Cardiac muscle cell (in vitro differentiated cells and primary cell): ENCODE results near the gene DOK1. TPM values are rescaled to one million over a fixed set of nuclear protein-coding genes. Genes with fewer than 3 reads are reported as not detected.
A peak's percentile ranks its signal among the peaks of the same experiment; 100 is the strongest.

Source experiments
- DNase-seq, 2 donors: peaks; one replicate each; pipeline versions ENCODE4 v3.0.0 to v3.0.0-alpha.2; 2010 to 2017; ENCODE audit warnings: low read depth in 1 of 2, low spot score in 1 of 2
- H3K27ac ChIP-seq: fragments of 200-600 bp; sonication (generic); 2 replicates; pipeline ENCODE4 v1.5.1; 2016
- H3K27me3 ChIP-seq: fragments of 200-600 bp; sonication (generic); 2 replicates; pipeline ENCODE4 v1.6.0; 2016; ENCODE audit warnings: control low read depth
- H3K36me3 ChIP-seq: fragments of 200-600 bp; sonication (generic); 2 replicates; pipeline ENCODE4 v1.5.1; 2016; ENCODE audit warnings: control low read depth
- H3K4me1 ChIP-seq: fragments of 200-600 bp; sonication (generic); 2 replicates; pipeline ENCODE4 v1.8.1; 2017; ENCODE audit warnings: low read depth, mild to moderate bottlenecking, mixed run types
- H3K4me3 ChIP-seq: fragments of 200-600 bp; sonication (generic); 2 replicates; pipeline ENCODE4 v1.5.1; 2016; ENCODE audit warnings: mild to moderate bottlenecking
- H3K9me3 ChIP-seq: fragments of 200-600 bp; sonication (generic); 2 replicates; pipeline ENCODE4 v1.5.1; 2017; ENCODE audit warnings: low read depth, mild to moderate bottlenecking, control low read depth
- polyA plus RNA-seq: library from polyadenylated mRNA; unstranded; fragments of >200 nt; fragmentation: Nextera tagmentation; extraction: Ambion mirVana; gene quantifications from 2 replicates; pipeline ENCODE4 v1.2.1, GENCODE V29; 2016
- total RNA-seq: library from RNA; depleted of rRNA; stranded (reverse); fragments of >200 nt; gene quantifications from 2 replicates; pipeline ENCODE4 v1.2.3, GENCODE V29; 2016
- TF ChIP-seq, protein P1 (sequence below): IDR thresholded peaks from 2 replicates; pipeline ENCODE4 v1.5.1; 2012; ENCODE audit warnings: low read depth, mild to moderate bottlenecking, low read length

DOK1 gene
- total and polyA plus RNA-seq, 2 experiments from 2014 or later: 10.0 to 26.1 TPM

DNA sequence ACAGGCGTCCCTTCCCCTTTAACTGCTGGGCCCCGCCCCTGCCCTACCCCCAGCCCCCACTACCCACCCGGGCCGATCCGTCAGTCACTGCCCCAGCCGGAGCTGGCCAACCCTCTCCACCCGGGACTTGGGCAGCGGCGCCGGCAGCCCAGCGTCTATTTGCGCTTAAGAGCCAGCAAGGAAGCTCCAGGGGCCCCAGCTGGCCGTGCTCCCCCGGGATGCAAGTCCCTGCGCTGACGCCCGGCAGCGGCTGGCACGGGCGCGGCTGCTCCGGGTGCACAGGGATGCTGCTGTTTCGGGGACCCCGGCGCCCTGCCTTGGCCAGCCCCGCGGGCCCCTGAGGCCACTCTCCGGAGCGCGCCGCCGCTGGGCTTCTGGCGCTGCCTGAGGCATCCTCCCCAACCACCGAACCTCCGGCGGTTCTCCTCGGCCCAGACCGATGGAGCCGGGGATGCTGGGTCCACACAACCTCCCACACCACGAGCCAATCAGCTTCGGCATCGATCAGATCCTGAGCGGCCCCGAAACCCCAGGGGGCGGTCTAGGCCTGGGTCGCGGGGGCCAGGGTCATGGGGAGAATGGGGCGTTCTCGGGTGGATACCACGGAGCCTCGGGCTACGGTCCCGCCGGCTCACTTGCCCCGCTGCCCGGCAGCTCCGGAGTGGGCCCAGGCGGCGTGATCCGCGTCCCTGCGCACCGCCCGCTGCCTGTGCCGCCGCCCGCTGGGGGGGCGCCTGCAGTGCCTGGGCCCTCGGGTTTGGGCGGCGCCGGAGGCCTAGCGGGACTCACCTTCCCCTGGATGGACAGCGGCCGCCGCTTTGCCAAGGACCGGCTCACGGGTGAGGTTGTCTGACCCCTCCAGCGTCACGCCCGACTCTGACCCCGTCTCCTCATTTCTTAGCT lies 39.9 kb upstream of the DOK1 start, which contains the start of gene TLX2:
Gene TLX2, plus strand, starts transcription at position 83 of the 903 bp plus-strand sequence. Its CDS starts 357 bp downstream, at position 440.
- Histone ChIP-seq H3K4me1 (no peaks in the 10 kb centered on the region), H3K36me3 (no peaks in the 10 kb centered on the region), H3K27me3 (peaks cover 100% of the 10 kb centered on the region), H3K9me3 (no peaks in the 10 kb centered on the region), H3K4me3 (peak within 1 kb of the TSS; percentile 2), H3K27ac (no peak within 1 kb of the TSS)
- TF ChIP-seq, protein P1, sequence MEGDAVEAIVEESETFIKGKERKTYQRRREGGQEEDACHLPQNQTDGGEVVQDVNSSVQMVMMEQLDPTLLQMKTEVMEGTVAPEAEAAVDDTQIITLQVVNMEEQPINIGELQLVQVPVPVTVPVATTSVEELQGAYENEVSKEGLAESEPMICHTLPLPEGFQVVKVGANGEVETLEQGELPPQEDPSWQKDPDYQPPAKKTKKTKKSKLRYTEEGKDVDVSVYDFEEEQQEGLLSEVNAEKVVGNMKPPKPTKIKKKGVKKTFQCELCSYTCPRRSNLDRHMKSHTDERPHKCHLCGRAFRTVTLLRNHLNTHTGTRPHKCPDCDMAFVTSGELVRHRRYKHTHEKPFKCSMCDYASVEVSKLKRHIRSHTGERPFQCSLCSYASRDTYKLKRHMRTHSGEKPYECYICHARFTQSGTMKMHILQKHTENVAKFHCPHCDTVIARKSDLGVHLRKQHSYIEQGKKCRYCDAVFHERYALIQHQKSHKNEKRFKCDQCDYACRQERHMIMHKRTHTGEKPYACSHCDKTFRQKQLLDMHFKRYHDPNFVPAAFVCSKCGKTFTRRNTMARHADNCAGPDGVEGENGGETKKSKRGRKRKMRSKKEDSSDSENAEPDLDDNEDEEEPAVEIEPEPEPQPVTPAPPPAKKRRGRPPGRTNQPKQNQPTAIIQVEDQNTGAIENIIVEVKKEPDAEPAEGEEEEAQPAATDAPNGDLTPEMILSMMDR: no peak
- DNase-seq: peak in 1 of 2 donors; percentile 25

DNA sequence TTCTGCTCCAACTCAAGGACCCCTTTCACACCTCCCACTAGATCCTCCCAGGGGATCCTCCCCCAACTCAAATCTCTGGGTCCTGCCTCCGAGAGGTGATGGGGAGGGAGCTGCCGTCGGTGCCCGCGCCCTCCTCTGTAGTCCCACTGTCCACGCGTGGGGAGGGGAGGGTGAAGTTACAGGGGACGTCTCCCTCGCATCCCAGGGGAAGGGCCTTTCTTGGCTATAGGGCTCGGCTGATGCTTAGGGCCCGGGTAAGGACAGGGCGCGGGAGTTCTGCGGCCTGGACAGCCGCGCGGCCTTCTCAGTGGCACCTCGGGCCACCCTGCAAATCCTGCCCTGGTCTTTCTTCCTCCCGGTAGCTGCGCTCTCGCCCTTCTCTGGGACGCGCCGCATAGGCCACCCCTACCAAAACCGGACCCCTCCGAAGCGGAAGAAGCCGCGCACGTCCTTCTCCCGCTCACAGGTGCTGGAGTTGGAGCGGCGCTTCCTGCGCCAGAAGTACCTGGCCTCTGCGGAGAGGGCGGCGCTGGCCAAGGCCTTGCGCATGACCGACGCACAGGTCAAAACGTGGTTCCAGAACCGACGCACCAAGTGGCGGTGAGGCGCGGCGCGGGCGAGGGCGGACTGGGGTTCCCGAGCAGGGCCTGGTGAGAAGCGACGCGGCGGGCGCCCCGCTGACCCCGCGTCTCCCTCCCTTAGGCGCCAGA lies 39.1 kb upstream of the DOK1 start:
- Histone ChIP-seq H3K27me3 (peaks cover 100% of the 10 kb centered on the region), H3K9me3 (no peaks in the 10 kb centered on the region), H3K4me3 (peak overlapping the region; percentile 10), H3K27ac (no peak overlapping the region), H3K36me3 (no peaks in the 10 kb centered on the region), H3K4me1 (no peaks in the 10 kb centered on the region)
- DNase-seq: peak in 1 of 2 donors; percentile 10
- TF ChIP-seq, protein P1: no peak

DNA sequence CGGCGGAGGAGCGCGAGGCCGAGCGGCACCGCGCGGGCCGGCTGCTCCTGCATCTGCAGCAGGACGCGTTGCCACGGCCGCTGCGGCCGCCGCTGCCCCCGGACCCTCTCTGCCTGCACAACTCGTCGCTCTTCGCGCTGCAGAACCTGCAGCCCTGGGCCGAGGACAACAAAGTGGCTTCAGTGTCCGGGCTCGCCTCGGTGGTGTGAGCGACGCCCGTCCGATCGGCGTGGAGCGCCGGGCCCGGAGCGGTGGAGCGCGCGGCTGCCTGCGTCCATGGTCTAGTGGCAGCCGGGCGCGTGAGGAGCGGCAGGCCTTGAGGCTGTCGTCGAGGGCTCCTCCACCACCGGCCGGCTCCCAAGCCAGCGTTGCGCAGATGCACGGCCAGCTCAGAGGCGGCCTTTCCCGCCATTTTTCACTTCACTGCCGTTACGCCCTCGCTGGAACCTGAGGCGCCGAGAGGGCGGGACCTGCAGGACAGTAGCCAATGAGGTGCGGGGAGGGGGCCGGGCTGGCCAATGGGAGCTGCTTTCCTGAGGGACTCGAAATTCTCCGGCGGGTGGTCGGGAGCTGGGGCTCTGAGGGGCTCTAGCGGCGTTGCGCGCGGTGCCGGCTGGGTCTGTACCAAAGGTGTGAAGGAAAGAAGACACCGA lies 38.4 kb upstream of the DOK1 start:
- Histone ChIP-seq H3K36me3 (no peaks in the 10 kb centered on the region), H3K27ac (no peak overlapping the region), H3K27me3 (peaks cover 100% of the 10 kb centered on the region), H3K4me3 (peak overlapping the region; percentile 10), H3K9me3 (no peaks in the 10 kb centered on the region), H3K4me1 (no peaks in the 10 kb centered on the region)
- peak; percentile 60 to 68 for DNase-seq
- TF ChIP-seq, protein P1: no peak

DNA sequence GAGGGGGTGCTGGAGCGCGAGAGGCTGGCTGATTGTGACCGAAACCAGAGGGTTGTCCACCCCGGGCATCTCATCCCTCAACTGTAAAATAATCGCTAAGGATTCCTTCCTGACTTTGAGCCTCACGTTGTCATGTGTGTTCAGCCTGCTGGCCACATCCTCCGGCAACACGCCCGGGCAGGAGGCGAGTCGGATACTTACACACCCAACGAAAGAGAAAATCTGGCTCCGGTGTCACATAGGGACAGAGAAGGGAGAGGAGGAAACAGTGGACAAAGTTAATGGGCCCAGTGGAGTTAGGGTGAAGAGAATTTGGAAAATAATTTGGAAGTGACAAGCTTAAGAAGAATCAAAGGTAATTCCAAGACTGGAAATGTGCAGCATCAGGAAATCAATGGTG lies 37.9 kb upstream of the DOK1 start:
- no peak overlapping the region for H3K4me3 ChIP-seq
- no peaks in the 10 kb centered on the region for H3K4me1 ChIP-seq
- TF ChIP-seq, protein P1: no peak
- H3K9me3 ChIP-seq: no peaks in the 10 kb centered on the region
- peaks cover 100% of the 10 kb centered on the region for H3K27me3 ChIP-seq
- no peak for DNase-seq
- H3K36me3 ChIP-seq: no peaks in the 10 kb centered on the region
- no peak overlapping the region for H3K27ac ChIP-seq

DNA sequence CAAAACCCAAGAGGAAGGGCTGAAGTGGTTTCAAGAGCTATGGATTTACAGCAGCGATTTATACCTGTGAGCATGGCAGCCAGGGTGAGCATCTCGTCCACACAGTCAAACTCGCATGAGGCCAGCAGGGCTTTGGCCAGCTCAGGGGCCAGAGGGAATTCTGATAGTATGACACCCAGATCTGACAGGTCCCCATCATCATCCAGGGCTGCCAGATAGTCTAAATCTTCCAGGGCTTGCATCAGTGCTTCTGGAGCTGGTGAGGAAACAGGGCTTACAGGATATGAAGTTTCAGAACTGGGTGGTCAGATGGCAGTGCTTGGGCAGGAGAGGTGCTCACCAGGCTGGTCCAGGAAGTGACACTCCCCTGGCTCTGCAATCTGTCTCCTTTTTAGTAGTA lies 32.0 kb upstream of the DOK1 start:
- no peak overlapping the region for H3K27ac ChIP-seq
- H3K4me3 ChIP-seq: no peak overlapping the region
- DNase-seq: no peak
- no peaks in the 10 kb centered on the region for H3K4me1 ChIP-seq
- peaks cover 10% of the 10 kb centered on the region for H3K36me3 ChIP-seq
- no peaks in the 10 kb centered on the region for H3K9me3 ChIP-seq
- H3K27me3 ChIP-seq: peaks cover 68% of the 10 kb centered on the region
- TF ChIP-seq, protein P1: no peak
